Dermis blood vessel endothelial cell (primary cell): ENCODE results near the gene STX5. TPM values are rescaled to one million over a fixed set of nuclear protein-coding genes. Genes with fewer than 3 reads are reported as not detected.
"Not testable (repeated sequence)": the region's sequence is repeated elsewhere in the genome, so short reads cannot be mapped to it uniquely, and the experiment has no call there.

Experiments
- DNase-seq: peaks from one replicate; pipeline ENCODE4 v3.0.0; 2010
- total RNA-seq: library from RNA; depleted of rRNA; stranded (reverse); fragments of >200 nt; gene quantifications from 2 replicates; pipeline ENCODE4 v1.2.3, GENCODE V29; 2014

The STX5 gene, protein sequence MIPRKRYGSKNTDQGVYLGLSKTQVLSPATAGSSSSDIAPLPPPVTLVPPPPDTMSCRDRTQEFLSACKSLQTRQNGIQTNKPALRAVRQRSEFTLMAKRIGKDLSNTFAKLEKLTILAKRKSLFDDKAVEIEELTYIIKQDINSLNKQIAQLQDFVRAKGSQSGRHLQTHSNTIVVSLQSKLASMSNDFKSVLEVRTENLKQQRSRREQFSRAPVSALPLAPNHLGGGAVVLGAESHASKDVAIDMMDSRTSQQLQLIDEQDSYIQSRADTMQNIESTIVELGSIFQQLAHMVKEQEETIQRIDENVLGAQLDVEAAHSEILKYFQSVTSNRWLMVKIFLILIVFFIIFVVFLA
- total RNA-seq: 34.4 and 36.8 TPM in 2 replicates

DNA sequence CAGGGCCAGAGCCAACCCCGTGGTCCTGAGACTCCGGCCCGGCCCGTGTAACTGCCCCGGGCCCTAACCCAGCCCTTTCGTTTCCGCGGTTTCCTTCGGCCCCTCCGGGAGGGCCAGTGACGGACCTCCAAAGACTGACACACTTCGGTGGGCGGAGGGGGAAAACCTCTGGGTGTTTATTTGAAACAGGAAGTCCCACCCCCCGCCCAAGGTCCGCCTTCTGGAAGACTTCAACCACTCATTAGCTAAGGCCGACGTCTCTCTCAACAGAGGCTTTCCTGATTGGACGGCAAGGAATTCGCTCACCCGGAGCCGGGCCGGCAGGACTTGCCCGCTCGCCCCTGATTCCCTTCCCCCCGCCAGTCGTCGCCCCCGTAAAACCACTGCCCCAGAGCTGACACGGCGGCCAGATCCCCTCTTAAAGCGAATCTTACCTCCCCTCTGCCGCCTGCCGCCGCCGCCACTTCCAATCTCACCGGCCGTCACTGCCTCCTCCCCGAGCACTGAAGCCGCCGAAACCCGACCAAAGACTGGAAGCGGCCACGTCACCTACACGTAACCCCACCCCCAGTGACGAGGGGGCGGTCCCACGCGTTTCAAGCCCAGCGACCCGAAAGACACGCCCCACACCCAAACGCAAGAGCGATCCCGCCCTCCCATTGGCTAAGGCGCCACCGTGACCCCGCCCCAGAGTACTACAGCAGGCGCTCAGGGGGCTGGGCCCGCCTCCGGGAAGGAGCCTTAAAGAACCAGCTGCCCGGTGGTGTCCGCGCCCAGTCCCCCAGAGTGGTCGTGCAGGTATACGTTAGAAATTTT, at the start of gene STX5:
STX5 (minus strand) TSS at position 532 of the 816 bp plus-strand sequence. CDS start 808 bp downstream, outside the sequence.
- DNase-seq: peak; percentile 99

DNA sequence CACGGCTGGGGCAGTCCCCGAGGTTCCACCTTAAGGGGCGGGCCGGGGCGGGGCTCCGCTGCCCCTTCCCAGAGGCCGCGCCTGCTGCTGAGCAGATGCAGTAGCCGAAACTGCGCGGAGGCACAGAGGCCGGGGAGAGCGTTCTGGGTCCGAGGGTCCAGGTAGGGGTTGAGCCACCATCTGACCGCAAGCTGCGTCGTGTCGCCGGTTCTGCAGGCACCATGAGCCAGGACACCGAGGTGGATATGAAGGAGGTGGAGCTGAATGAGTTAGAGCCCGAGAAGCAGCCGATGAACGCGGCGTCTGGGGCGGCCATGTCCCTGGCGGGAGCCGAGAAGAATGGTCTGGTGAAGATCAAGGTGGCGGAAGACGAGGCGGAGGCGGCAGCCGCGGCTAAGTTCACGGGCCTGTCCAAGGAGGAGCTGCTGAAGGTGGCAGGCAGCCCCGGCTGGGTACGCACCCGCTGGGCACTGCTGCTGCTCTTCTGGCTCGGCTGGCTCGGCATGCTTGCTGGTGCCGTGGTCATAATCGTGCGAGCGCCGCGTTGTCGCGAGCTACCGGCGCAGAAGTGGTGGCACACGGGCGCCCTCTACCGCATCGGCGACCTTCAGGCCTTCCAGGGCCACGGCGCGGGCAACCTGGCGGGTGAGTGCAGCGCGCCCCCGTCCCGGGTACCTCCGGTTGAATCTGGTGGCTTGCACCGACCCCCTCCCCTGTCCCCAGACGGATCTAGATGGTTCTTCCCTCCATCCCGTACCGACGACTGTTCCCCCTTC, 49.1 kb upstream of the STX5 start, which contains the start of gene SLC3A2:
SLC3A2 (plus strand) TSS at position 94 of the 776 bp plus-strand sequence; CDS start at position 222, 128 bp downstream.
- peak; percentile 94 for DNase-seq

DNA sequence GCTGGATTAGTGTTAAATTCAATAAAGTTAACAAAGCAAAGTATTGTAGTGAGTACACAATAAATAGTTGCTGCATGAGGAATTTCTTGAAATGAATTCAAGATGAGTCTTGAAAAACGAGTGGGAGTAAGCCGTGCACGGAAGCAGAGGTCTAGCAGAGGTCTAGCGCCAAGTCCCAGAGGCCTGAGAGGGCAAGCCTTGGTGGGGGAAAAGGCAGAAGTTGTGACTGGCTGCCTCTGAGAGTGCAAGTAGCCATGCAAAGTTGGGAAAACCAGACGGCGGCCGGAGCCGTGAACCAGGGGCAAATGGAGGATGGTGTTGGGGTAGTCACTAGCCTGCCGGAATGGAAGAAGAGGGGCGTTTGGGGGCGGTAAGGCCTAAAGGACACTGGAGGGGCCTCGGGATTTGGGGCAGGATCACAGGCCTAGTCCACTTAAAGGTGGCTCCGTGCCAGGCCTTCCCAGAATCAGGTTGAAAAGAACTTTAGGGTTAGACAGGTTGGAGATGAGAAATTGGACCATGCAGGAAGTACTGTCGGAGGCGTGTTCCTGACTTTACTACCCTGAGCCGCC, 48.5 kb upstream of the STX5 start:
- DNase-seq: peak; percentile 69

DNA sequence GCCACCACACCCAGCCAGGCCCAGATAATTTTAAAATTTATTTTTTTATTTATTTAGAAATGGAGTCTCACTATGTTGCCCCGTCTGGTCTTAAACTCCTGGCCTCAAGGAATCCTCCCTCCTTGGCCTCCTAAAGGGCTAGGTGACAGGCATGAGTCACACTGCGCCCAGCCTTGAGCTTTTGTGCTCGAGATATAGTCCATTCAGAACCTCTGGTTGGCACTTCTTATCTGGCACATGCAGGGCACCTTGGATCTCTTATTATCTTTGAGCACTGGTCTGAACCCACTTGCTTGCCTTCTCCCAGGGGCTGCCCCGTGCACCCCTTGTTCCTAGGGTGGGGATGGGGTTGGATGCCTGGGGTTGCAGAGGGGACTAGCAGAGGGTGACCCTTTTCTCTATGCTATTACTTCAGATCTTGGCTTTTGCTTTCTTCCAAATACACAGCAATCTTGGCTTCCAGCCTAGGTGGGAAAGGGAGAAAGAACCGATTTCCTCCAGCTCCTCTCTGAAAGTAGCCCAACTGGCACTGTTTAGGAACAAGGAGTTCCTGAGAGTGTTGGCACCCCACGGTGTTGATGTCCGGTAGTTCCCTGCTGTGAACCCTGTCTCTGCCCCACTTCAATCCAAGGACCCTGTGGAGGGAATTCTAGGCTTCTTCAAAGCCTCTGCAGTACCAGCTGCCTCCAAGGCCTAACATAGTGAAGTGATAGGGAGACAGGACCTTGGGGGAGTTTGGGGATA, 47.6 kb upstream of the STX5 start:
- no peak for DNase-seq

DNA sequence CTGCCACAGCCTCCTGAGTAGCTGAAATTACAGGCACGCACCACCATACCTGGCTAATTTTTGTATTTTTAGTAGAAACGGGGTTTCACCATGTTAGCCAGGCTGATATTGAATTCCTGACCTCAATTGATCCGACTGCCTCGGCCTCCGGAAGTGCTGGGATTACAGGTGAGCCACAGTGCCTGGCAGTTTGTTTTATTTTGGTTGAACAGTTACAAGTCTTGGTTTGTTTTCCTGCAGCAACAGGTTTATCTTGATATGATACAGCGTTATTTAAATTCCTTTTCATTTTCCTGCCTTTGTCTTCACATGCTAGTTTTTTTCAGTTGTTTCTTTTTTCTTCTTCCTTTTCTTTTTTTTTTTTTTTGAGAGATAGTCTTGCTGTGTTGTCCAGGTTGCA, 44.9 kb upstream of the STX5 start:
- DNase-seq: no peak

DNA sequence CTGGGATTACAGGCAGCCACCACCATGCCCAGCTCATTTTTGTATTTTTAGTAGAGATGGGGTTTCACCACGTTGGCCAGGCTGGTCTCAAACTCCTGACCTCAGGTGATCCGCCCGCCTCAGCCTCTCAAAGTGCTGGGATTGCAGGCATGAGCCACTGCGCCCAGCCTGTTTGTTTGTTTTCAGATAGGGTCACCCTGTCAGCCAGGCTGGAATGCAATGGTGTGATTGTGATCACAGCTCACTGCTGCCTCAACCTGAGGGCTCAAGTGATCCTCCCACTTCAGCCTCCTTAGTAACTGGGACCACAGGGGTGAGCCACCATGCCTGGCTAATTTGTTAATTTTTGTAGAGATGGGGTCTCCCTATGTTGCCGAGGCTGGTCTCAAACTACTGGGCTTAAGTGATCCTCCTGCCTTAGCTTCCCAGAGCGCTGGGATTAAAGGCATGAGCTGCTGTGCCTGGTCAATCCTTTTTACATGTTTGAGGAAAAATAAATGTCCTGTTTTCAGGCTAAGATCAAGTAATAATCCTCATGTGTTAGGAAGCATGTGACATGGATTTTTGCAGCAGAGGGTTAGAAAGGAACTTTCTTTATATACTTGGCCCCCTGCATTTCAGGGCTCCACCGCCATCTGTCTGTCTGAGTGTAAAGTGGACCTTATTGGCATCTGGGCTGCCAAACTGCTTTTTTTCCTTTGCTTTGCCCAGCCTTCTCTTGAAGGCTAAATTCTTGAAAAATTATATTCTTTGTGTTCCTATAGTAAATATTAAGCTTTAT, 44.0 kb upstream of the STX5 start:
- no peak for DNase-seq

DNA sequence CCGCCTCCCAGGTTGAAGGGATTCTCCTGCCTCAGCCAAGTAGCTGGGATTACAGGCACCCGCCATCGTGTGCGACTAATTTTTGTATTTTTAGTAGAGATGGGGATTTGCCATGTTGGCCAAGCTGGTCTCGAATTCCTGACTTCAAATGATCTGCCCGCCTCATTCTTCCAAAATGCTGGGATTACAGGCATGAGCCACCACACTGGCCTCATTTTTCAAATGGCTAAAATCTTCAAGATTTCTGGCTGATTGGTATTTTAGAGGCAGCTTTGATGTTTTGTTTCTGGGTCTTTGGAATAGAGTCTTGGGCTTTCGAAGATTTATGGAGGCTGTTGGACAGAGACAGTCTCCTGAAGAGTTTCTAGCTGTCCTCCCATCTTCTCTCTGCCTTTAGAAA, 43.0 kb upstream of the STX5 start:
- DNase-seq: no peak

DNA sequence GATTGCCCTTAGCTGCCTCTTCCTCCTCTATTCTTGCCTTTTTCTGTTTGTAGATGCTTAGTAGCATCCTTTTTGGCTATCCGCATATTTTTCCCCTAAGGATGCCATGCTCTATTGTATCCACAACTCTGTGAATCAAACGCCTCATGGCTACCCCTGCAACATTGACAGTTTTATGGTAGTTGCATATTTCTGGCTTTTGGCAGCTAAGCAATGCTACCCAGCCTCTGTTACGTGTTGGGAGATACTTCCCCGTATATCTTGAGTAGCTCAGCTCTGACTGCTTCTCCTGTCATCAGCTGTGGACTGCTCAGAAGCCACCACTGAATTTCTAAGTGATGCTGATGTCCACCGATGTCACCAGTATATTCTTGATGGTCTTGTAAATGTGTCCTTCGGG, 33.8 kb upstream of the STX5 start:
- DNase-seq: no peak

DNA sequence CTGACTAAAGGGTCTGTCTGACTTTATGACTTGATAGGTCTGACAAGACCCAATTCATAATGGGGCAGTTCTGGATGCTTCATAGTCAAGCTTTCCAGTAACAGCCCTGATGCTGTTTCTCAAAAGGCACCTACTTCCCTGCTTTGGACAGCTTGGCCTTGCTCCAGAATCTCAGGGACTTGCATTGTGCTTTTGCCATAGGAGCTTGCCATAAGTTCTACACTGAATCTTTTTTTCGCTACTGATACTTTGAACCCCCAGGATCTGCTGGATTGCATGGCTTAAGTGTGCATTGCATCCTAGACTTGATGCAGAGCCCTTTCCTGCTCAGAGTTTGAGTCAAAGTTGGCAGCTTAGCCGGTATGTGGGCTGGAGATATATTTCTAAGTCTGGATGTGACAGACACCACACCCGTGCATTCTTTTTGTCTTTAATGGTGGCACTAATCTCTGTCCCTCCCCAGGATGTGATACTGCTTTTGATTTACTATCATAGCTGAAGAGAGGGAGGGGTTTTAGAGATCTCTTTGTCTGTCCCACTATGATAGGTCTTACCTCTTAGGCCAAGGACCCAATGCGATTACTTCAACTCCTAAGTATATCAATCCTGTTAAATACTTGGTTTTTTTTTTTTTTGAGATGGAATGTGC, 32.0 kb upstream of the STX5 start:
- DNase-seq: no peak

DNA sequence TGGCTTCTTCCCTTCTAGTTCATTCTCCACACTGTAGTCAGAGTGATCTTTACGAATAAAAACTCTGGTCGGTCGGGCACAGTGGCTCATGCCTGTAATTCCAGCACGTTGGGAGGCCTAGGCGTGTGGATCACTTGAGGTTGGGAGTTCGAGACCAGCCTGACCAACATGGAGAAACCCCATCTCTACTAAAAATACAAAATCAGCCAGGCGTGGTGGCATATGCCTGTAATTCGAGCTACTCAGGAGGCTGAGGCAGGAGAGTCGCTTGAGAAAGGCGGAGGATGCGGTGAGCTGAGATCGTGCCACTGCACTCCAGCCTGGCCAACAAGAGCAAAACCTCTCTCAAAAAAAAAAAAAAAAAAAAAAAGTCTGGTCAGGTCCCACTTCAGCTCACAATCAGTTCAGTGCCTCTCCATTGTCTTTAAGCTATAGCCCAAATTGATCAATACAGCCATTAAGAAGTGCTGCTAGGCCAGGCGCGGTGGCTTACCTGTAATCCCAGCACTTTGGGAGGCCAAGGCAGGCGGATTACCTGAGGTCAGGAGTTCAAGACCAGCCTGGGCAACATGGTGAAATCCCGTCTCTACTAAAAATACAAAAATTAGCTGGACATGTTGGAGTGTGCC, 29.8 kb upstream of the STX5 start:
- DNase-seq: not testable (repeated sequence)

DNA sequence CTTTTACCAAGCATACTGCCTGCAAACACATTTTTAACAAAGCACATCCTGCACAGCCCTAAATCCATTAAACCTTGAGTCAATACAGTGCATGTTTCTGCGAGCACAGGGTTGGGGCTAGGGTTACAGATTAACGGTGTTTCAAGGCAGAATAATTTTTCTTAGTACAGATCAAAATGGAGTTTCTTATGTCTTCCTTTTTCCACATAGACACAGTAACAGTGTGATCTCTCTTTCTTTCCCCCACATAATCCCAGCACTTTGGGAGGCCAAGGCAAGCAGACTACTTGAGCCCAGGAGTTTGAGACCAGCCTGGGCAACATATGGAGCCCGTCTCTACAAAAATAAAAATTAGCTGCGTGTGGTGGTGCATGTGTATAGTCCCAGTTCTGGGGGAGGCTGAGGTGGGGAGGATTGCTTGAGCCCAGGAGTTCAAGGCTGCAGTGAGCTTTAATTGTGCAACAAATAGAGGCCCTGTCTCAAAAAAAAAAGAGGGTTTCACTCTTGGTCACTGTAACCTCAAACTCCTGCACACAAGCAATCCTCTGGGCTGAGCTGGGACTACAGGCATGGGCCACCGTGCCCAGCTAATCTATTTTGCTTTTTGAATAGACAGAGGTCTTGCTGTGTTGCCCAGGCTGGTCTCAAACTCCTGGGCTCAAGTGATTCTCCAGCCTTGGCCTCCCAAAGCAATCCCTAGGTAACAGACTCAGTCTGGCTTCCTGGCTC, 29.1 kb upstream of the STX5 start:
- no peak for DNase-seq

DNA sequence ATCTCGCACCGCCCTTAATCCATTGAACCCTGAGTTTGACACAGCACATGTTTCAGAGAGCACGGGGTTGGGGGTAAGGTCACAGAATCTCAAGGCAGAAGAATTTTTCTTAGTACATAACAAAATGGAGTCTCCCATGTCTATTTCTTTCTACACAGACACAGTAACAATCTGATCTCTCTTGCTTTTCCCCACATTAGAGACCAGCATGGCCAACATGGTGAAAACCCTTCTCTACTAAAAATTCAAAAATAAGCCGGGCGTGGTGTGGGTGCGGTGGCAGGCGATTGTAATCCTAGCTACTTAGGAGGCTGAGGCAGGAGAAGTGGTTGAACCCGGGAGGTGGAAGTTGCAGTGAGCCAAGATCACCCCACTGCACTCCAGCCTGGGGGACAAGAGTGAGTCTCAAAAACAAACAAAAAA, 27.4 kb upstream of the STX5 start:
- not testable (repeated sequence) for DNase-seq

DNA sequence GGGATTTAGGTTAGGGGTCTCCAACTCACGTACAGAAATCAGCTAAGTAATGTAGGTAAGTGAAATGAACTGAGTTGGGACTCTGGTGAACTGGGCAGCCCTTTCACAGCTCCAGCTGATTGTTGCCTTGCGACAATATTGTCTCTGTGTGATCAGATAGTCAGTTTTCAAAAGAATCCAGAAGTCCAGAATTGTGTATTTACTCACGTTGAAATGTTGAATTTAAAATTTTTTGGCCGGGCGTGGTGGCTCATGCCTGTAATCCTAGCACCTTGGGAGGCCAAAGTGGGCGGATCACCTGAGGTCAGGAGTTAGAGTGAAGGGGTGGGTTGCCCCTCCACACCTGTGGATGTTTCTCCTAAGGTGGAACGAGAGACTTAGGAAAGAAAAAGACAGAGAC, 26.4 kb upstream of the STX5 start:
- DNase-seq: no peak

DNA sequence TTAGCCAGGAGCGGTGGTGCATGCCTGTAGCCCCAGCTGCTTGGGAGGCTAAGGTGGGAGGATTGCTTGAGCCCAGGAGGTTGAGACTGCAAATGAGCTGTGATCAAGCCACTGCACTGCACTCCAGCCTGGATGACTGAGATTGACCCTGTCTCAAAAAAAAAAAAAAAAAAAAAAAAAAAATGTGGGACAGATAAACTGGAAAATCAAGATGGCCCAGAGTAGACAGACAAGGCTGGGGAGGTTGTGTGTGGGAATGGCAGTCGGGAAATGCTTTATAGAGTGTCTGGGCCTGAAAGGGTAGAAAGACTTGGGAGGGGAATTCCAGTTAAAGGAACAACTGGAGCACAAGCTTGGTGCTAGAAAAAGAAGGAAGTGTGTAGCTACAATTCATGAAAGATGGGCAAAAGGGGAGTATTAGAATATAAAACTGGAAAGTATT, 25.7 kb upstream of the STX5 start:
- peak; percentile 27 for DNase-seq

DNA sequence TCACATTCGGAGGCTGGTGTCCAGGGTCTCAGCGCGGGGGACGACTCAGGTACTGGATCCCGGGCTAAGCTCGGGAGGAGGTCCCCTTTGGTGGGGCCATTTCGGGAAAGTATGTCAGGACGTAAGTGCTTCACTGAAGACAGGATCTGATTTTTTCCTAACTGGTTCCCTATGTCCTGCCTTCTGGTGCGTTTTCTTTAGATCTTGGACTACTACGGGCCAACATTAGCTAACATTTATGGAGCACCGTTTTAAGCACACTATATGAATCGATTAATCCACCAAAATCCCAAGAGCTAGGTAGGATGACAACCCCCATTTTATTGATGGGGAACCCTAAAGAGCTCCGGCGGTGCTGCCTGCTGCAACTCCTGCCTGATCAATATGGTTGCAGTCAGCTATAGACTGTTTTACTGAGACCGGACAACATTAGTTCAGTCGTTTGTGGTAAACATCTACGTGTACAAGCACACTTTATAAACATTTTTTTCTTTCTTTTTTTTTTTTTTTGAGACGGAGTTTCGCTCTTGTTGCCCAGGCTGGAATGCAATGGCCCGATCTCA, 24.6 kb upstream of the STX5 start:
- DNase-seq: no peak

DNA sequence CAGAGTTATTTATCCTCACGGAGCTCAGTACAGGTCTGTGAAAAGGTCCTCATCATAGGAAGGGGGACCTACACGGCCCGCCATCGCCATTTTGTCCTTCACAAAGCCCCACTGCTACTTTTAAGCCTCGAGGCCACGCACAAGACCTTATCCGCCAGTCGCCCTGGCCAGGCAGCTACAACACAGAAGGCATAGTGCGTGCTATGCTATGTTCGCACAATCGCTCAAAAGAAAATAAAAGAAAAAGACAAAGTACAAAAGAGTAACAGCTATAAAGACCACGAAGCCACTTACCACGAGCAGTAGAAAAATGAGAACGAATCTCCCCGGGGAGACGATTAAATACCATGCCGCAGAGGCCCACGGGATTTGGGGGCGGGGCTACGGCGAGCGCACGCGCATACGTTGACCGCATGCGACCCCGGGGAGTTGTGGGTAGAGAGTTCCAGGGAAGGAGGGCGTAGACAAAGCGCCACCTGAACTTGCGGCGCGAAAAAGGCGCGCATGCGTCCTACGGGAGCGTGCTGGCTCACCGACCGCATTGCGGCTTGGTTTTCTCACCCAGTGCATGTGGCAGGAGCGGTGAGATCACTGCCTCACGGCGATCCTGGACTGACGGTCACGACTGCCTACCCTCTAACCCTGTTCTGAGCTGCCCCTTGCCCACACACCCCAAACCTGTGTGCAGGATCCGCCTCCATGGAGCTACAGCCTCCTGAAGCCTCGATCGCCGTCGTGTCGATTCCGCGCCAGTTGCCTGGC, 23.9 kb upstream of the STX5 start:
- DNase-seq: peak; percentile 99

DNA sequence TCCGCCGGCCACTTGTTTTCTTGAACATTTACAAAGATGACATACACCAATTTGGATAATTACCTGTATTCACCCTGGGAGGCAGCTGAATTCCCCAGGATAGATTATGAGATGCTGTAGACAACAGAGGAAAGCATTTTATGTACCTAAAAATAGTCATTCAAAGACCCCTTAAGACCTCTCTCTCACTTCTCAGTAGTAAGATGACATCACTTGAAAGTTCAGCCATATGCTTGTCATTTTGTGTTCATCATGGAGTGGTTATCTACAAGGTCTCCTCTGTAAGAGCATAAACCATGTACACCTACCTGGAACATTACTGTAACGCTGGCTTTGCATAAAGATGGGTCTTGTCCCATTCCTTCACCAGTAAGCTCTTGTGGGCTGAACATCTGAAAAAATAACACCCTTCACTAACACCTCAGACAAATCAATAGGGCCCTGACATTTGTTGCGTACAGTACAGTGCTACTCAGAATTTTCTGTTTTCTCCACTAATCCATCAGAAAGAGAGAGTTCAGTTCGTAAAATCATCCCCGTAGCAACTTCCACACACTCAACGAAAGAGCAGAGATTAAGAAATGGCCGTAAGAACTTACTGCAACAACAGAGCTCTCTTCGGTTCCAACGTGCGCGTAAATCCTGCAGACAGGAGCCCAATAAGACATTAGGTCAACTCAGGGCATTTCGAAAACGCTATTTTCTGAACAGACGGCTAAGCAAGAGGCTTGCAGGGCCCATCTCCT, 23.1 kb upstream of the STX5 start:
- DNase-seq: no peak
